Endothelial cell of umbilical vein (primary cell): ENCODE measurements around the gene MAT1A. TPM values are rescaled to one million over a fixed set of nuclear protein-coding genes. Genes with fewer than 3 reads are reported as not detected.

Experiments
- BruUV-seq: library from RNA; stranded (reverse); fragments of 400-500 nt; replicated peaks from 2 replicates; lab custom pipeline; 2021; lab: Mats Ljungman, UMichigan
- CTCF ChIA-PET: fragments of 300-600, 350-600 bp; sonication (Branson Sonifier 250); formaldehyde crosslinking; loops from one replicate; lab custom pipeline; 2021; ENCODE audit warnings: antibody characterized with exemption, inconsistent platforms; lab: Charles Lee
- POLR2A ChIA-PET: fragments of 300-600, 350-600 bp; sonication (Branson Sonifier 250); formaldehyde crosslinking; loops from one replicate; lab custom pipeline; 2021; ENCODE audit warnings: antibody characterized with exemption, inconsistent platforms; lab: Charles Lee
- DNase-seq: peaks from one replicate; pipeline ENCODE4 v3.0.0-alpha.2; 2011; ENCODE audit warnings: low read depth, low spot score
- FAIRE-seq: peaks from 2 replicates; lab custom pipeline; 2011; peaks lifted over from hg19 to GRCh38; lab: Jason Lieb, UNC
- H2AFZ ChIP-seq: 2 replicates; pipeline ENCODE4 v1.6.0; 2012; ENCODE audit warnings: low read depth, low read length, control low read depth, inconsistent platforms
- H3K27ac ChIP-seq: 2 replicates; pipeline ENCODE4 v1.5.1; 2011; ENCODE audit warnings: low read depth, mild to moderate bottlenecking, control low read depth, low read length, moderate library complexity; ENCODE audit not compliant: insufficient read depth
- H3K27me3 ChIP-seq, 2 experiments: 2 replicates each; pipeline versions ENCODE4 v1.6.0 to v1.6.1; 2011; ENCODE audit warnings: low read length in 2 of 2, mixed read lengths in 1 of 2; ENCODE audit not compliant: control insufficient read depth in 2 of 2, insufficient read depth in 2 of 2
- H3K36me3 ChIP-seq, 2 experiments: 2 replicates in 1 of 2; 3 replicates in 1 of 2; pipeline ENCODE4 v1.5.1; 2011; ENCODE audit warnings: low read length in 2 of 2, mild to moderate bottlenecking in 1 of 2, moderate library complexity in 1 of 2; ENCODE audit not compliant: control insufficient read depth in 2 of 2, insufficient read depth in 2 of 2; ENCODE audit errors: extremely low read depth in 1 of 2
- H3K4me1 ChIP-seq: 3 replicates; pipeline ENCODE4 v1.5.1; 2011; ENCODE audit warnings: mild to moderate bottlenecking, low read length; ENCODE audit not compliant: control insufficient read depth, insufficient read depth; ENCODE audit errors: extremely low read depth
- H3K4me2 ChIP-seq: 2 replicates; pipeline ENCODE4 v1.6.1; 2011; ENCODE audit warnings: low read length, control low read depth, mixed read lengths; ENCODE audit not compliant: insufficient read depth
- H3K4me3 ChIP-seq, 3 experiments: fragments of 200-600 bp in 1 of 3; sonication (generic), shearing (Covaris generic) in 1 of 3; replicated peaks in 1 of 3; 2 replicates each; pipeline ENCODE4 v1.5.1; 2011 to 2016; ENCODE audit warnings: control low read depth in 3 of 3, low read length in 3 of 3, mild to moderate bottlenecking in 2 of 3, inconsistent platforms in 1 of 3, low read depth in 1 of 3, moderate library complexity in 1 of 3; ENCODE audit not compliant: insufficient read depth in 1 of 3
- H3K79me2 ChIP-seq: 2 replicates; pipeline ENCODE4 v1.6.0; 2012; ENCODE audit warnings: low read length, inconsistent platforms; ENCODE audit not compliant: control insufficient read depth, insufficient read depth
- H3K9ac ChIP-seq: replicated peaks from 2 replicates; pipeline ENCODE3; 2011; ENCODE audit warnings: low read length, control low read depth; ENCODE audit not compliant: insufficient read depth; ENCODE audit errors: extremely low read depth
- H3K9me1 ChIP-seq: replicated peaks from 3 replicates; pipeline ENCODE4 v1.6.0; 2011; ENCODE audit warnings: mild to moderate bottlenecking, low read length; ENCODE audit not compliant: control insufficient read depth, insufficient read depth; ENCODE audit errors: extremely low read depth
- H3K9me3 ChIP-seq: replicated peaks from 2 replicates; pipeline ENCODE4 v1.5.1; 2012; ENCODE audit warnings: low read length, inconsistent platforms; ENCODE audit not compliant: control insufficient read depth, insufficient read depth
- H4K20me1 ChIP-seq: replicated peaks from 2 replicates; pipeline ENCODE3; 2011; ENCODE audit warnings: mild to moderate bottlenecking, low read length; ENCODE audit not compliant: control insufficient read depth, insufficient read depth; ENCODE audit errors: extremely low read depth
- EZH2 ChIP-seq: IDR thresholded peaks from 2 replicates; pipeline ENCODE4 v1.6.1; 2012; ENCODE audit warnings: borderline replicate concordance, low read depth, mild to moderate bottlenecking, moderate library complexity, low read length, inconsistent platforms; ENCODE audit not compliant: severe bottlenecking
- FOS ChIP-seq: IDR thresholded peaks from 2 replicates; pipeline ENCODE4 v1.6.1; 2011; ENCODE audit warnings: mild to moderate bottlenecking, low read length, moderate library complexity, borderline replicate concordance; ENCODE audit not compliant: insufficient read depth
- GATA2 ChIP-seq: IDR thresholded peaks from 2 replicates; pipeline ENCODE4 v1.7.0; 2011; ENCODE audit warnings: low read depth, mild to moderate bottlenecking, moderate library complexity, mixed read lengths, low read length; ENCODE audit not compliant: insufficient read length, insufficient read depth
- JUN ChIP-seq: IDR thresholded peaks from 2 replicates; pipeline ENCODE4 v1.6.1; 2011; ENCODE audit warnings: borderline replicate concordance, low read depth; ENCODE audit not compliant: insufficient read length, insufficient read depth
- MYC ChIP-seq: IDR thresholded peaks from one replicate; pipeline ENCODE4 v1.6.1; 2011; ENCODE audit warnings: mild to moderate bottlenecking, low read depth, low read length
- POLR2A ChIP-seq: IDR thresholded peaks from 2 replicates; pipeline ENCODE4 v1.6.1; 2012; ENCODE audit warnings: low read depth, mild to moderate bottlenecking, control low read depth, low read length
- POLR2AphosphoS5 ChIP-seq: IDR thresholded peaks from 2 replicates; pipeline ENCODE4 v1.6.1; 2012; ENCODE audit warnings: low read depth, mild to moderate bottlenecking, control low read depth, low read length, moderate library complexity; ENCODE audit not compliant: insufficient read depth
- dilution Hi-C: fragments of 300-500 bp; cut with MboI; formaldehyde crosslinking; loops from one replicate; pipeline ENCODE4 v1.15.0; 2019; ENCODE audit warnings: low sequenced_read_pairs; ENCODE audit not compliant: extremely low pct_ligation_motif_present
- intact Hi-C: fragments of 100-400 bp; cut with micrococcal nuclease; formaldehyde crosslinking; loops from one replicate; pipeline ENCODE4 v1.10.0; 2022
- polyA plus RNA-seq, 4 experiments: library from polyadenylated mRNA; depleted of rRNA in 3 of 4; stranded (reverse) in 3 of 4; unstranded in 1 of 4; fragments of >200 nt; gene quantifications; 2 replicates each; pipeline versions ENCODE4 v1.2.1 to v1.2.3, GENCODE V29; 2011 to 2012; ENCODE audit warnings: missing spikeins in 1 of 4
- total RNA-seq: library from RNA; stranded (reverse); gene quantifications from 2 replicates; pipeline ENCODE4 v1.2.3, GENCODE V29; 2021
- TF ChIP-seq, protein P1 (sequence below): IDR thresholded peaks from 2 replicates; pipeline ENCODE4 v1.6.1; 2011; ENCODE audit not compliant: insufficient read depth, insufficient read length
- TF ChIP-seq, protein P2 (sequence below), 2 donors: IDR thresholded peaks; 1 replicate in 1 of 2; 2 replicates in 1 of 2; pipeline ENCODE4 v1.5.1; 2011; ENCODE audit warnings: low read length in 2 of 2, mild to moderate bottlenecking in 2 of 2, moderate library complexity in 2 of 2, control low read depth in 1 of 2, inconsistent platforms in 1 of 2, low read depth in 1 of 2; ENCODE audit not compliant: insufficient read depth in 1 of 2; ENCODE audit errors: extremely low read depth in 1 of 2

MAT1A gene
- total and polyA plus RNA-seq, 2 donors (not counting 3 experiments of a cell fraction or from before 2014, with no cell fraction given), result not detected

DNA sequence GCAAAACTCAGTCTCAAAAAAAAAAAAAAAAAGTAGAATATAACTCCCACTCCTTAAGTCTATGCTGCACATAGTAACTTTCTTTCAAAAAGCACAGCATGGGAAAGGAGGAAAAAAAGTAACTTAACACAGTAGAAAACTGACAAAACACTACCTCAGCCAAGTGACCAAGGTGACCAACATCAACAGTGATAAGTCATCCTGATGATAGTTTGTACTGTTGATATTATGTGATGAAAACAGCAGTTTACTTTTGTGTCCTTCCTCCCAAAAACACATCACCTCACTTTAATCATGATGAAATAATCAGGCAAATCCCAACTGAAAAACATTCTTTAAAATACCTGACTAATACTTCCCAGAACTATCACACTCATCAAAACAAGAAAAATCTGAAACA lies 29.3 kb upstream of the MAT1A start:
- Histone ChIP-seq H3K9me1 (no peaks in the 10 kb centered on the region), H2AFZ (no peak overlapping the region), H4K20me1 (no peaks in the 10 kb centered on the region), H3K9me3 (no peaks in the 10 kb centered on the region), H3K9ac (no peak overlapping the region), H3K4me3 (no peak overlapping the region), H3K4me1 (no peaks in the 10 kb centered on the region), H3K79me2 (no peaks in the 10 kb centered on the region), H3K36me3 (no peaks in the 10 kb centered on the region), H3K27ac (no peak overlapping the region), H3K27me3 (peaks cover 0 to 2% of the 10 kb centered on the region in 2 experiments), H3K4me2 (no peak overlapping the region)
- intact Hi-C loops, result no loop called here
- ChIA-PET POLR2A (no interaction called here), CTCF (no interaction called here)
- TF ChIP-seq, protein P1, sequence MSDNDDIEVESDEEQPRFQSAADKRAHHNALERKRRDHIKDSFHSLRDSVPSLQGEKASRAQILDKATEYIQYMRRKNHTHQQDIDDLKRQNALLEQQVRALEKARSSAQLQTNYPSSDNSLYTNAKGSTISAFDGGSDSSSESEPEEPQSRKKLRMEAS, result no peak
- no peak for TF ChIP-seq POLR2AphosphoS5
- TF ChIP-seq, protein P2, sequence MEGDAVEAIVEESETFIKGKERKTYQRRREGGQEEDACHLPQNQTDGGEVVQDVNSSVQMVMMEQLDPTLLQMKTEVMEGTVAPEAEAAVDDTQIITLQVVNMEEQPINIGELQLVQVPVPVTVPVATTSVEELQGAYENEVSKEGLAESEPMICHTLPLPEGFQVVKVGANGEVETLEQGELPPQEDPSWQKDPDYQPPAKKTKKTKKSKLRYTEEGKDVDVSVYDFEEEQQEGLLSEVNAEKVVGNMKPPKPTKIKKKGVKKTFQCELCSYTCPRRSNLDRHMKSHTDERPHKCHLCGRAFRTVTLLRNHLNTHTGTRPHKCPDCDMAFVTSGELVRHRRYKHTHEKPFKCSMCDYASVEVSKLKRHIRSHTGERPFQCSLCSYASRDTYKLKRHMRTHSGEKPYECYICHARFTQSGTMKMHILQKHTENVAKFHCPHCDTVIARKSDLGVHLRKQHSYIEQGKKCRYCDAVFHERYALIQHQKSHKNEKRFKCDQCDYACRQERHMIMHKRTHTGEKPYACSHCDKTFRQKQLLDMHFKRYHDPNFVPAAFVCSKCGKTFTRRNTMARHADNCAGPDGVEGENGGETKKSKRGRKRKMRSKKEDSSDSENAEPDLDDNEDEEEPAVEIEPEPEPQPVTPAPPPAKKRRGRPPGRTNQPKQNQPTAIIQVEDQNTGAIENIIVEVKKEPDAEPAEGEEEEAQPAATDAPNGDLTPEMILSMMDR (IDR thresholded peaks at IDR 0.05; ENCODE audit: extremely low read depth in 1 of 2, insufficient read depth in 1 of 2, low read depth in 1 of 2, low read length in 2 of 2), result no peak
- TF ChIP-seq POLR2A, result no peak
- TF ChIP-seq JUN, result no peak
- TF ChIP-seq GATA2, result no peak
- no peak for TF ChIP-seq FOS
- no peak for TF ChIP-seq EZH2
- no peak for TF ChIP-seq MYC
- no peak for FAIRE-seq
- dilution Hi-C loops, result no loop called here
- DNase-seq, result no peak
- no TSS peak for BruUV-seq
